PFSK-1 (cell line): Measurements from ENCODE around the gene TEPSIN.

Source experiments
- POLR2AphosphoS5 ChIP-seq: IDR thresholded peaks from 2 replicates; pipeline ENCODE4 v1.6.1; 2012; ENCODE audit warnings: low read depth, mild to moderate bottlenecking, control low read depth, low read length, moderate library complexity
- SIN3A ChIP-seq: IDR thresholded peaks from 2 replicates; pipeline ENCODE4 v1.6.1; 2012; ENCODE audit warnings: mild to moderate bottlenecking, low read length, moderate library complexity, borderline replicate concordance; ENCODE audit not compliant: insufficient read depth

DNA sequence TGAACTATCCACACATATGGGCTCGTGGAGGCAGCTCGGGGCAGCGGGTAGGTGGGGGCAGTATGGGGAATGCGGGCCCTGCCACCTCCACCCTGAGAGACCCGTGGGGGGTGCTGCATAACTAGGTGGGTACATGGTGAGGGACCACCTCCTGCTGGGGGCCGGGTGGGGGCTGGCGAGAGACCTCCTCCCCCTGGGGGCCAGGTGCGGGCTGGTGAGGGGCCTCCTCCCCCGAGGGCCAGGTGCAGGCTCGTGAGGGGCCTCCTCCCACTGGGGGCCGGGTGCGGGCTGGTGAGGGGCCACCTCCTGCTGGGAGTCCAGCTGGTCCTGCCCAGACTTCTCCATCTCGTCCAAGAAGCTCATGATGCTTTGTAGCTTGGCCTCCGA lies 41.5 kb downstream of the TEPSIN start:
- TF ChIP-seq SIN3A (no peak), POLR2AphosphoS5 (no peak)
